ENCODE data around the gene PUS1.

DNA sequence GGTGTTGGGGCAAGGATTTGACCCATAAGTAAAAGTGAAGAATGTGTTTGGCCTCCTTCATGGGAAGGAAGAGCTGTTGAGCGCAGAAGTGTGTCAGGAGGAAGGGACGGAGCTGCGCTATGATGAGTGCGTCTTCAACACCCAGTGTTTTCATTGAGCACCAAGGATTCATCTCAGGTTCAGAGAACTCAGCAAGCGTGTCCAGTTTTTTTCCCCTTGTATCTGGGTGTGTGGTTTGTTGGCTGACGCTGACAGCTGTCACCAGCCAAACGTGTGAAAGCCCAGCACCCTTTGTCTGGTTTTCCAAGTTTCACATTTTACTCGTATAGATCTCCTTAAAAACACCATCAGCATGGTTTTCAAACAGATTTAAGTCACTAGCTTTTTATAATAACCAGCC, 33.0 kb downstream of the PUS1 start:
- TF ChIP-seq CTCF (IDR thresholded peaks at IDR 0.05; ENCODE audit: low read depth, low read length, poor library complexity, severe bottlenecking) (no peak), EZH2phosphoT487 (IDR thresholded peaks at IDR 0.05; ENCODE audit: borderline replicate concordance, low read length) (no peak)

Measured in DOHH2 (cell line).